HepG2 (cell line): ENCODE data around the gene NGEF. TPM values are rescaled to one million over a fixed set of nuclear protein-coding genes. Genes with fewer than 3 reads are reported as not detected.

Experiments
- AGO1 ChIP-seq: fragments of 200-400 bp; formaldehyde crosslinking; IDR thresholded peaks from 2 replicates; pipeline ENCODE4 v1.6.1; 2017; ENCODE audit warnings: mild to moderate bottlenecking, low read depth, low read length, moderate library complexity; ENCODE audit not compliant: poor library complexity, severe bottlenecking
- ARID5B ChIP-seq: IDR thresholded peaks from 2 replicates; pipeline ENCODE4 v1.4.0; 2020; ENCODE audit warnings: mild to moderate bottlenecking, missing genetic modification reagents
- ARNT ChIP-seq: fragments of 450-650 bp; IDR thresholded peaks from 2 replicates; pipeline ENCODE4 v1.6.1; 2017
- CENPT ChIP-seq: sonication (generic); formaldehyde crosslinking; IDR thresholded peaks from 2 replicates; pipeline ENCODE4 v1.8.0; 2022; ENCODE audit warnings: low read depth, mild to moderate bottlenecking, moderate library complexity, missing genetic modification reagents
- KDM1A ChIP-seq: IDR thresholded peaks from 2 replicates; pipeline ENCODE4 v1.6.1; 2016; ENCODE audit warnings: missing compliant biosample characterization
- MEIS1 ChIP-seq: sonication (generic); formaldehyde crosslinking; IDR thresholded peaks from 2 replicates; pipeline ENCODE4 v1.9.0; 2021; ENCODE audit warnings: mild to moderate bottlenecking, missing genetic modification reagents, moderate library complexity, borderline replicate concordance
- SKIL ChIP-seq: sonication (generic); formaldehyde crosslinking; IDR thresholded peaks from 2 replicates; pipeline ENCODE4 v1.8.0; 2022; ENCODE audit warnings: missing genetic modification reagents, mild to moderate bottlenecking, moderate library complexity, borderline replicate concordance
- TCF7 ChIP-seq: sonication (generic); IDR thresholded peaks from 2 replicates; pipeline ENCODE4 v1.6.1; 2016; ENCODE audit warnings: antibody characterized with exemption, low read depth
- TEAD3 ChIP-seq: optimal IDR thresholded peaks from 2 replicates; pipeline ENCODE3; 2016; ENCODE audit warnings: borderline replicate concordance
- ZMYM3 ChIP-seq: sonication (generic); formaldehyde crosslinking; IDR thresholded peaks from 2 replicates; pipeline ENCODE4 v1.5.1; 2020; ENCODE audit warnings: mild to moderate bottlenecking, missing genetic modification reagents
- ZNF451 ChIP-seq: sonication (generic); formaldehyde crosslinking; IDR thresholded peaks from 2 replicates; pipeline ENCODE4 v1.5.0; 2020; ENCODE audit warnings: mild to moderate bottlenecking, missing genetic modification reagents
- ZNF484 ChIP-seq: sonication (generic); formaldehyde crosslinking; IDR thresholded peaks from 2 replicates; pipeline ENCODE4 v1.5.1; 2020; ENCODE audit warnings: mild to moderate bottlenecking, low read depth, missing genetic modification reagents, borderline replicate concordance
- ZNF563 ChIP-seq: sonication (generic); formaldehyde crosslinking; IDR thresholded peaks from 2 replicates; pipeline ENCODE4 v1.8.0; 2022; ENCODE audit warnings: mild to moderate bottlenecking, moderate library complexity, missing genetic modification reagents
- ZNF652 ChIP-seq: IDR thresholded peaks from 2 replicates; pipeline ENCODE4 v1.6.1; 2016; ENCODE audit warnings: low read depth, borderline replicate concordance
- ZNF720 ChIP-seq: sonication (generic); formaldehyde crosslinking; IDR thresholded peaks from 2 replicates; pipeline ENCODE4 v1.4.0; 2020; ENCODE audit warnings: missing genetic modification reagents
- ZSCAN12 ChIP-seq: sonication (generic); formaldehyde crosslinking; IDR thresholded peaks from 2 replicates; pipeline ENCODE4 v1.9.0; 2021; ENCODE audit warnings: mild to moderate bottlenecking, missing genetic modification reagents
- polyA plus RNA-seq, 8 experiments: library from polyadenylated mRNA; depleted of rRNA in 3 of 8; stranded (reverse) in 7 of 8; unstranded in 1 of 8; fragments of >200 nt; fragmentation: Illumina TruSeq in 4 of 8; extraction: Trizol in 4 of 8; gene quantifications; 2 replicates each; pipeline versions ENCODE4 v1.2.1 to v1.2.3, GENCODE V29; 2011 to 2016; ENCODE audit warnings: low read depth in 4 of 8, missing spikeins in 1 of 8, mixed read lengths in 1 of 8; ENCODE audit not compliant: insufficient read depth in 1 of 8
- total RNA-seq, 5 experiments: library from RNA; depleted of rRNA; stranded (reverse); fragments of >200 nt; fragmentation: Illumina TruSeq; extraction: Trizol; gene quantifications; 2 replicates each; pipeline ENCODE4 v1.2.3, GENCODE V29; 2016; ENCODE audit warnings: low read depth in 1 of 5
- TF ChIP-seq, protein P1 (sequence below): sonication (generic); formaldehyde crosslinking; IDR thresholded peaks from 2 replicates; pipeline ENCODE4 v1.4.0; 2020; ENCODE audit warnings: missing genetic modification reagents
- TF ChIP-seq, protein P2 (sequence below): sonication (generic); formaldehyde crosslinking; IDR thresholded peaks from 2 replicates; pipeline ENCODE4 v1.5.1; 2020; ENCODE audit warnings: mild to moderate bottlenecking, moderate library complexity, missing genetic modification reagents

NGEF gene
- total and polyA plus RNA-seq, 2 of the 13 experiments (the other 11 are each of a cell fraction or from before 2014, with no cell fraction given) = 14.4 to 36.9 TPM

DNA sequence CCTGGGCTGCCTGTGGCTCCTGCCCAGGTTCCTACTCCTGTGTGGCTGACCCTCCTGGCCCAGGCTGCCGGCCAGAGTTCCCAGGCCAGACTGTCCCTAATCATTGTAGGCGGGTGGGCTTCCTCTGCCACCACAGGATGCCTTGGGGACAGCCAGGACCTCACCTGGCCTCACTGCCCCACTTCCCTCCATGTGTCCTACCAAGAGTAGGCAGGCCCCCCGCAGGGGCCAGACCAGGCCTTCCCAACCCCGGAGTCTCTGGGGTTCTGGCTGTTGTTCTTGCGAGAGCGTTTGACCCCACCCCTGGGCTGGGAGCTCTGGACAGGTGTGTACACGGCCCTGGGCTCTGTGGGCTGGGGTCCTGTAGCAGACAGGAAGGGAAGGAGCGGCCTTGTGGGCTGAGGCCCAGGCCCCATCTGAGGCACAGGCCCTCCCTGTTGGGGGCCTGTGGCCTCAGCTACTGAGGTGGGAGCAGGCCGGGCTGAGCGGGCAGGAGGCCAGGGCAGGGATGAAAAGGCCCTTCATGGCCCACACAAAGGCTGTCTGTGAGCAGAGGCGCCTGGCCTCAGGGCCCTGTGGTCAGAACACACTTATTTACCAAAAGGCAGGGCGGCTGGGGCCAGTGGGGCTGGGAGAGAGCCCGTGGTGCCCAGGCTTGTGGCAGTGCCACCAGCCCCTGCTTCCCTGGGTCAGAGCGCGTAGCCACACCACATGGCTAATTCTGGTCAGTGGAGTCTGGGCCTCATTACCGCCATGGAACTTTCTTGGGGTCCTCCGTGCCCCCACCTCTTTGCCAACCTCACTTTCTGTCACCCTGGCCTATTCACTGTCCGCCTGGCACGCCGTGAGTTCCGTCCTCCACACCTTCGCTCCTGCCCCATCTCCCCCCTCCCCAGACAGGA lies 141.0 kb downstream of the NGEF start (continued):
- TF ChIP-seq KDM1A (CRISPR knock-in tag) (peak; percentile 19; the same call in 1 of the 2 replicates), ZNF720 (no peak), TEAD3 (CRISPR knock-in tag) (peak; percentile 43), ZNF563 (CRISPR knock-in tag) (peak; percentile 81; the same call in 1 of the 2 replicates), ZNF451 (CRISPR knock-in tag) (no peak), ZMYM3 (CRISPR knock-in tag) (peak; percentile 40), ZSCAN12 (CRISPR knock-in tag) (no peak), CENPT (CRISPR knock-in tag) (no peak), AGO1 (peak; percentile 89), MEIS1 (CRISPR knock-in tag) (peak; percentile 47), SKIL (CRISPR knock-in tag) (peak; percentile 80; the same call in 1 of the 2 replicates), ZNF652 (no peak), ZNF484 (no peak; the same call in 1 of the 2 replicates), ARNT (no peak), TCF7 (peak; percentile 46), ARID5B (CRISPR knock-in tag) (peak; percentile 64; the same call in 1 of the 2 replicates)
- TF ChIP-seq, protein P1, sequence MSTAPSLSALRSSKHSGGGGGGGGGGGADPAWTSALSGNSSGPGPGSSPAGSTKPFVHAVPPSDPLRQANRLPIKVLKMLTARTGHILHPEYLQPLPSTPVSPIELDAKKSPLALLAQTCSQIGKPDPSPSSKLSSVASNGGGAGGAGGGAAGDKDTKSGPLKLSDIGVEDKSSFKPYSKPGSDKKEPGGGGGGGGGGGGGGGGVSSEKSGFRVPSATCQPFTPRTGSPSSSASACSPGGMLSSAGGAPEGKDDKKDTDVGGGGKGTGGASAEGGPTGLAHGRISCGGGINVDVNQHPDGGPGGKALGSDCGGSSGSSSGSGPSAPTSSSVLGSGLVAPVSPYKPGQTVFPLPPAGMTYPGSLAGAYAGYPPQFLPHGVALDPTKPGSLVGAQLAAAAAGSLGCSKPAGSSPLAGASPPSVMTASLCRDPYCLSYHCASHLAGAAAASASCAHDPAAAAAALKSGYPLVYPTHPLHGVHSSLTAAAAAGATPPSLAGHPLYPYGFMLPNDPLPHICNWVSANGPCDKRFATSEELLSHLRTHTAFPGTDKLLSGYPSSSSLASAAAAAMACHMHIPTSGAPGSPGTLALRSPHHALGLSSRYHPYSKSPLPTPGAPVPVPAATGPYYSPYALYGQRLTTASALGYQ (CRISPR knock-in tag) = no peak
- TF ChIP-seq, protein P2, sequence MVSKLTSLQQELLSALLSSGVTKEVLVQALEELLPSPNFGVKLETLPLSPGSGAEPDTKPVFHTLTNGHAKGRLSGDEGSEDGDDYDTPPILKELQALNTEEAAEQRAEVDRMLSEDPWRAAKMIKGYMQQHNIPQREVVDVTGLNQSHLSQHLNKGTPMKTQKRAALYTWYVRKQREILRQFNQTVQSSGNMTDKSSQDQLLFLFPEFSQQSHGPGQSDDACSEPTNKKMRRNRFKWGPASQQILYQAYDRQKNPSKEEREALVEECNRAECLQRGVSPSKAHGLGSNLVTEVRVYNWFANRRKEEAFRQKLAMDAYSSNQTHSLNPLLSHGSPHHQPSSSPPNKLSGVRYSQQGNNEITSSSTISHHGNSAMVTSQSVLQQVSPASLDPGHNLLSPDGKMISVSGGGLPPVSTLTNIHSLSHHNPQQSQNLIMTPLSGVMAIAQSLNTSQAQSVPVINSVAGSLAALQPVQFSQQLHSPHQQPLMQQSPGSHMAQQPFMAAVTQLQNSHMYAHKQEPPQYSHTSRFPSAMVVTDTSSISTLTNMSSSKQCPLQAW (CRISPR knock-in tag) = no peak
